Occipital lobe (tissue), 1 donor: ENCODE data around the gene ACSS2. TPM values are rescaled to one million over a fixed set of nuclear protein-coding genes. Genes with fewer than 3 reads are reported as not detected.

Experiments used
- total RNA-seq: library from RNA; depleted of rRNA; stranded (reverse); fragments of >200 nt; gene quantifications from one replicate; pipeline ENCODE4 v1.2.3, GENCODE V29; 2014

Gene ACSS2
- total RNA-seq, 1 donor from 2014 or later = 29.0 TPM

Other genes starting within 250 kb of the ACSS2 start
- 14.8 TPM for gene PIGU, start 199.5 kb upstream of the ACSS2 start, total RNA-seq
- gene TP53INP2, start 172.3 kb upstream of the ACSS2 start, total RNA-seq = 3.9 TPM
- 60.8 TPM for gene NCOA6, start 51.0 kb upstream of the ACSS2 start, total RNA-seq
- 19.0 TPM for gene GGT7, start 3.8 kb upstream of the ACSS2 start, total RNA-seq
- 41.5 TPM for gene GSS, start 79.2 kb downstream of the ACSS2 start, total RNA-seq
- gene MYH7B, start 79.3 kb downstream of the ACSS2 start, total RNA-seq = under 0.01 TPM
- 45.9 TPM for gene TRPC4AP, start 216.2 kb downstream of the ACSS2 start, total RNA-seq